Measurements from ENCODE around the gene SENP2. TPM values are rescaled to one million over a fixed set of nuclear protein-coding genes. Genes with fewer than 3 reads are reported as not detected.

Gene SENP2
- total and polyA plus RNA-seq, 4 donors = 7.9 to 23.3 (median 11.3) TPM

DNA sequence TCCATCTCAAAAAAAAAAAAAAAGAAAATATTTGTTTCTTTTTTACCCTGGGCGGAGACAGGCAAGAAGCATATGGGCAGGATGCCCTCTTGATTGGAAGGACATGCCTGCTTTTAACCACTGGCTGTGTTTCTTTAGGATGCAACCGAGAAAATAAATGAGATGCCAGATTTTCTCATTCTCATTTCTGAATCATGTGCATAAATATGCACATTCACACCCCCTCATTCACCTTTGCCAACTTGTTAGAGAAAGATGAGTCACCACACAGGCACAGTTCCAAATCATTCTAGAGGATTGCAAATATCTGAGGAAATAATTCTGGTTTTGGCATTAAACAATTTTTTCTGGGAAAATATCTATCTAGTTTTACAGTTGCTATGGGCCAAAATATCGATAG, 37.0 kb upstream of the SENP2 start:
- TF ChIP-seq, protein P1, sequence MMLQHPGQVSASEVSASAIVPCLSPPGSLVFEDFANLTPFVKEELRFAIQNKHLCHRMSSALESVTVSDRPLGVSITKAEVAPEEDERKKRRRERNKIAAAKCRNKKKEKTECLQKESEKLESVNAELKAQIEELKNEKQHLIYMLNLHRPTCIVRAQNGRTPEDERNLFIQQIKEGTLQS (IDR thresholded peaks at IDR 0.05) = peak; percentile 46
- TF ChIP-seq EGR1 (IDR thresholded peaks at IDR 0.05; ENCODE audit: low read depth in 2 of 2) (peak in 1 of 2 donors; percentile 79), JUND (IDR thresholded peaks at IDR 0.05) (peak; percentile 92 to 94), HNF4G (IDR thresholded peaks at IDR 0.05) (no peak), TAF1 (conservative IDR thresholded peaks at IDR 0.05) (no peak)
- TF ChIP-seq, protein P2, sequence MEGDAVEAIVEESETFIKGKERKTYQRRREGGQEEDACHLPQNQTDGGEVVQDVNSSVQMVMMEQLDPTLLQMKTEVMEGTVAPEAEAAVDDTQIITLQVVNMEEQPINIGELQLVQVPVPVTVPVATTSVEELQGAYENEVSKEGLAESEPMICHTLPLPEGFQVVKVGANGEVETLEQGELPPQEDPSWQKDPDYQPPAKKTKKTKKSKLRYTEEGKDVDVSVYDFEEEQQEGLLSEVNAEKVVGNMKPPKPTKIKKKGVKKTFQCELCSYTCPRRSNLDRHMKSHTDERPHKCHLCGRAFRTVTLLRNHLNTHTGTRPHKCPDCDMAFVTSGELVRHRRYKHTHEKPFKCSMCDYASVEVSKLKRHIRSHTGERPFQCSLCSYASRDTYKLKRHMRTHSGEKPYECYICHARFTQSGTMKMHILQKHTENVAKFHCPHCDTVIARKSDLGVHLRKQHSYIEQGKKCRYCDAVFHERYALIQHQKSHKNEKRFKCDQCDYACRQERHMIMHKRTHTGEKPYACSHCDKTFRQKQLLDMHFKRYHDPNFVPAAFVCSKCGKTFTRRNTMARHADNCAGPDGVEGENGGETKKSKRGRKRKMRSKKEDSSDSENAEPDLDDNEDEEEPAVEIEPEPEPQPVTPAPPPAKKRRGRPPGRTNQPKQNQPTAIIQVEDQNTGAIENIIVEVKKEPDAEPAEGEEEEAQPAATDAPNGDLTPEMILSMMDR (IDR thresholded peaks at IDR 0.05; ENCODE audit: low read depth, low read length, missing input control) = no peak
- WGBS = 64% methylated on average over 3 of the region's 3 CpGs
- Histone ChIP-seq H3K36me3 (ENCODE audit: control insufficient read depth in 4 of 4, insufficient read depth in 3 of 4, low read depth in 1 of 4, low read length in 3 of 4) (no peaks in the 10 kb centered on the region), H3K4me1 (ENCODE audit: control insufficient read depth in 4 of 4, insufficient read depth in 4 of 4, low read length in 3 of 4) (no peaks in the 10 kb centered on the region), H3K9me3 (ENCODE audit: control insufficient read depth in 4 of 4, low read length in 3 of 4) (no peaks in the 10 kb centered on the region), H3K9ac (ENCODE audit: low read depth in 1 of 2, low read length in 2 of 2) (no peak overlapping the region), H3K4me3 (ENCODE audit: low read depth in 1 of 3, low read length in 3 of 3) (no peak overlapping the region), H3K27me3 (ENCODE audit: control insufficient read depth in 4 of 4, insufficient read depth in 4 of 4, low read length in 3 of 4) (no peaks in the 10 kb centered on the region), H3K27ac (ENCODE audit: low read depth in 1 of 2, low read length in 2 of 2) (no peak overlapping the region)
- DNase-seq (ENCODE audit: low spot score) = no peak

- TF ChIP-seq, protein P3, sequence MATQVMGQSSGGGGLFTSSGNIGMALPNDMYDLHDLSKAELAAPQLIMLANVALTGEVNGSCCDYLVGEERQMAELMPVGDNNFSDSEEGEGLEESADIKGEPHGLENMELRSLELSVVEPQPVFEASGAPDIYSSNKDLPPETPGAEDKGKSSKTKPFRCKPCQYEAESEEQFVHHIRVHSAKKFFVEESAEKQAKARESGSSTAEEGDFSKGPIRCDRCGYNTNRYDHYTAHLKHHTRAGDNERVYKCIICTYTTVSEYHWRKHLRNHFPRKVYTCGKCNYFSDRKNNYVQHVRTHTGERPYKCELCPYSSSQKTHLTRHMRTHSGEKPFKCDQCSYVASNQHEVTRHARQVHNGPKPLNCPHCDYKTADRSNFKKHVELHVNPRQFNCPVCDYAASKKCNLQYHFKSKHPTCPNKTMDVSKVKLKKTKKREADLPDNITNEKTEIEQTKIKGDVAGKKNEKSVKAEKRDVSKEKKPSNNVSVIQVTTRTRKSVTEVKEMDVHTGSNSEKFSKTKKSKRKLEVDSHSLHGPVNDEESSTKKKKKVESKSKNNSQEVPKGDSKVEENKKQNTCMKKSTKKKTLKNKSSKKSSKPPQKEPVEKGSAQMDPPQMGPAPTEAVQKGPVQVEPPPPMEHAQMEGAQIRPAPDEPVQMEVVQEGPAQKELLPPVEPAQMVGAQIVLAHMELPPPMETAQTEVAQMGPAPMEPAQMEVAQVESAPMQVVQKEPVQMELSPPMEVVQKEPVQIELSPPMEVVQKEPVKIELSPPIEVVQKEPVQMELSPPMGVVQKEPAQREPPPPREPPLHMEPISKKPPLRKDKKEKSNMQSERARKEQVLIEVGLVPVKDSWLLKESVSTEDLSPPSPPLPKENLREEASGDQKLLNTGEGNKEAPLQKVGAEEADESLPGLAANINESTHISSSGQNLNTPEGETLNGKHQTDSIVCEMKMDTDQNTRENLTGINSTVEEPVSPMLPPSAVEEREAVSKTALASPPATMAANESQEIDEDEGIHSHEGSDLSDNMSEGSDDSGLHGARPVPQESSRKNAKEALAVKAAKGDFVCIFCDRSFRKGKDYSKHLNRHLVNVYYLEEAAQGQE (IDR thresholded peaks at IDR 0.05) = no peak
- no peak for TF ChIP-seq HNF4A (conservative IDR thresholded peaks at IDR 0.05)
- no peak for TF ChIP-seq HNF4G (IDR thresholded peaks at IDR 0.05)
- TF ChIP-seq, protein P2 (IDR thresholded peaks at IDR 0.05; ENCODE audit: low read depth, low read length, missing input control) = no peak
- TF ChIP-seq FOXA2 (IDR thresholded peaks at IDR 0.05) = no peak
- no peak for TF ChIP-seq RXRA (IDR thresholded peaks at IDR 0.05)
- no peak for TF ChIP-seq JUND (IDR thresholded peaks at IDR 0.05)
- TF ChIP-seq SP1 (IDR thresholded peaks at IDR 0.05) = no peak
- no peak for TF ChIP-seq MAX (IDR thresholded peaks at IDR 0.05)
- no peak for TF ChIP-seq EGR1 (IDR thresholded peaks at IDR 0.05; ENCODE audit: low read depth in 2 of 2)
- TF ChIP-seq TAF1 (conservative IDR thresholded peaks at IDR 0.05) = no peak
- no peak for TF ChIP-seq GABPA (IDR thresholded peaks at IDR 0.05 in 1 of 2, conservative IDR thresholded peaks at IDR 0.05 in 1 of 2)
- TF ChIP-seq, protein P4, sequence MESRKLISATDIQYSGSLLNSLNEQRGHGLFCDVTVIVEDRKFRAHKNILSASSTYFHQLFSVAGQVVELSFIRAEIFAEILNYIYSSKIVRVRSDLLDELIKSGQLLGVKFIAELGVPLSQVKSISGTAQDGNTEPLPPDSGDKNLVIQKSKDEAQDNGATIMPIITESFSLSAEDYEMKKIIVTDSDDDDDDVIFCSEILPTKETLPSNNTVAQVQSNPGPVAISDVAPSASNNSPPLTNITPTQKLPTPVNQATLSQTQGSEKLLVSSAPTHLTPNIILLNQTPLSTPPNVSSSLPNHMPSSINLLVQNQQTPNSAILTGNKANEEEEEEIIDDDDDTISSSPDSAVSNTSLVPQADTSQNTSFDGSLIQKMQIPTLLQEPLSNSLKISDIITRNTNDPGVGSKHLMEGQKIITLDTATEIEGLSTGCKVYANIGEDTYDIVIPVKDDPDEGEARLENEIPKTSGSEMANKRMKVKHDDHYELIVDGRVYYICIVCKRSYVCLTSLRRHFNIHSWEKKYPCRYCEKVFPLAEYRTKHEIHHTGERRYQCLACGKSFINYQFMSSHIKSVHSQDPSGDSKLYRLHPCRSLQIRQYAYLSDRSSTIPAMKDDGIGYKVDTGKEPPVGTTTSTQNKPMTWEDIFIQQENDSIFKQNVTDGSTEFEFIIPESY (IDR thresholded peaks at IDR 0.05) = no peak
- TF ChIP-seq YY1 (IDR thresholded peaks at IDR 0.05) = no peak
- TF ChIP-seq, protein P1 (IDR thresholded peaks at IDR 0.05) = no peak
- TF ChIP-seq NR2F2 (IDR thresholded peaks at IDR 0.05) = no peak
- H3K36me3 ChIP-seq (ENCODE audit: control insufficient read depth in 4 of 4, insufficient read depth in 3 of 4, low read depth in 1 of 4, low read length in 3 of 4) = no peaks in the 10 kb centered on the region
- 94% methylated on average over 3 of the region's 3 CpGs for WGBS
- DNase-seq (ENCODE audit: low spot score) = no peak
- H3K27me3 ChIP-seq (ENCODE audit: control insufficient read depth in 4 of 4, insufficient read depth in 4 of 4, low read length in 3 of 4) = no peaks in the 10 kb centered on the region
- no peak overlapping the region for H3K4me3 ChIP-seq (ENCODE audit: low read depth in 1 of 3, low read length in 3 of 3)
- H3K9me3 ChIP-seq (ENCODE audit: control insufficient read depth in 4 of 4, low read length in 3 of 4) = no peaks in the 10 kb centered on the region
- no peak overlapping the region for H3K9ac ChIP-seq (ENCODE audit: low read depth in 1 of 2, low read length in 2 of 2)
- H3K4me1 ChIP-seq (ENCODE audit: control insufficient read depth in 4 of 4, insufficient read depth in 4 of 4, low read length in 3 of 4) = no peaks in the 10 kb centered on the region
- no peak overlapping the region for H3K27ac ChIP-seq (ENCODE audit: low read depth in 1 of 2, low read length in 2 of 2)
Measured at GRCh38 chr3:185549651-185550111, 36.4 kb upstream of the SENP2 start.
